Gastrocnemius medialis (tissue), 4 donors: ENCODE data around the gene STK4.

Source experiments
- CTCF ChIP-seq, 5 experiments: fragments of 450-650 bp in 3 of 5; fragments of 200-600 bp in 2 of 5; sonication (generic) in 2 of 5; IDR thresholded peaks in 4 of 5; conservative IDR thresholded peaks in 1 of 5; 1 replicate in 4 of 5; 2 replicates in 1 of 5; pipeline ENCODE4 v1.5.1; 2016 to 2019; ENCODE audit warnings: antibody characterized with exemption in 5 of 5, mild to moderate bottlenecking in 3 of 5, moderate library complexity in 3 of 5
- POLR2A ChIP-seq, 2 donors: fragments of 450-650 bp; IDR thresholded peaks; one replicate each; pipeline ENCODE4 v1.6.1; 2017; ENCODE audit warnings: antibody characterized with exemption in 2 of 2, mild to moderate bottlenecking in 2 of 2, moderate library complexity in 2 of 2

- TF ChIP-seq CTCF (IDR thresholded peaks at IDR 0.05 in 4 of 5, conservative IDR thresholded peaks at IDR 0.05 in 1 of 5): no peak
- no peak for TF ChIP-seq POLR2A (IDR thresholded peaks at IDR 0.05)
Measured at GRCh38 chr20:45077559-45077958, 111.2 kb downstream of the STK4 start.
